Myocyte (in vitro differentiated cells): ENCODE results near the gene FBXL19. TPM values are rescaled to one million over a fixed set of nuclear protein-coding genes. Genes with fewer than 3 reads are reported as not detected.

ENCODE experiments used
- DNase-seq: peaks from one replicate; pipeline ENCODE4 v3.0.0-alpha.2; 2012; ENCODE audit warnings: low read depth
- total RNA-seq: library from RNA; depleted of rRNA; stranded (reverse); fragments of >200 nt; gene quantifications from 2 replicates; pipeline ENCODE4 v1.2.3, GENCODE V29; 2014

Gene FBXL19
- total RNA-seq, 1 donor from 2014 or later, result 11.6 TPM

DNA sequence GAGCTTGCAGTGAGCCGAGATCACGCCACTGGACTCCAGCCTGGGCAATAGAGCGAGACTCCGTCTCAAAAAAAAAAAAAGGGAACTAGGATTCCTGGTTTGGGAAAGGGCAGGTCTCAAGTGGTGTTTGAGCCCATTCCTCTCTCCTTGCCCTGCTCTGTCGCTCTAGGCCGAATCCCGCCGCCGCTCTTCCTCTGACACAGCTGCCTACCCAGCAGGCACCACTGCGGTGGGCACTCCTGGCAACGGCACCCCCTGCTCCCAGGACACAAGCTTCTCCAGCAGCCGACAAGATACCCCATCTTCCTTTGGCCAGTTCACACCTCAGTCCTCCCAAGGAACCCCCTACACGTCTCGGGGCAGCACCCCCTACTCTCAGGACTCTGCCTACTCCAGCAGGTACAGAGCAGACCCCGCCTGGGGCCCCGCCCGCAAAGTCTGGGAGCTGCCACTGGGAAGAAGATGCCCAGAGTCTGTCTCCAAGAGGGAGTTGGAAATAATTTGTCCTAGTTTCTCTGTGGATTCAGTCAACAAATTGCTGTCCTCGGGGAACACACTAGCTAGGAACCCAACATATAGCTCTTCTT is 40.6 kb downstream of the FBXL19 start:
- DNase-seq, result no peak

DNA sequence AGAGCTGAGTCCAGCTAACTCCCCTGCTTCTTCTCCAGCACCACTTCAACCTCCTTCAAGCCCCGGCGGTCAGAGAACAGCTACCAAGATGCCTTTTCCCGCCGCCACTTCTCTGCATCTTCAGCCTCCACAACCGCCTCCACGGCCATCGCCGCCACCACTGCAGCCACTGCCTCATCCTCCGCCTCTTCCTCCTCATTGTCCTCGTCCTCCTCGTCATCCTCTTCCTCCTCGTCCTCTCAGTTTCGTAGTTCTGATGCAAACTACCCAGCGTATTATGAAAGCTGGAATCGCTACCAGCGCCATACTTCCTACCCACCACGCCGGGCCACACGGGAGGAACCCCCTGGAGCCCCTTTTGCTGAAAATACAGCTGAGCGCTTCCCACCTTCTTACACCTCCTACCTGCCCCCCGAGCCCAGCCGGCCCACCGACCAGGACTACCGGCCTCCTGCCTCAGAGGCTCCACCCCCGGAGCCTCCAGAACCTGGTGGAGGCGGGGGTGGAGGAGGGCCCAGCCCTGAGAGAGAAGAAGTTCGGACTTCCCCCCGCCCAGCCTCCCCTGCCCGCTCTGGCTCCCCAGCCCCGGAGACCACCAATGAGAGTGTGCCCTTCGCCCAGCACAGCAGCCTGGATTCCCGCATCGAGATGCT is 41.3 kb downstream of the FBXL19 start:
- no peak for DNase-seq

DNA sequence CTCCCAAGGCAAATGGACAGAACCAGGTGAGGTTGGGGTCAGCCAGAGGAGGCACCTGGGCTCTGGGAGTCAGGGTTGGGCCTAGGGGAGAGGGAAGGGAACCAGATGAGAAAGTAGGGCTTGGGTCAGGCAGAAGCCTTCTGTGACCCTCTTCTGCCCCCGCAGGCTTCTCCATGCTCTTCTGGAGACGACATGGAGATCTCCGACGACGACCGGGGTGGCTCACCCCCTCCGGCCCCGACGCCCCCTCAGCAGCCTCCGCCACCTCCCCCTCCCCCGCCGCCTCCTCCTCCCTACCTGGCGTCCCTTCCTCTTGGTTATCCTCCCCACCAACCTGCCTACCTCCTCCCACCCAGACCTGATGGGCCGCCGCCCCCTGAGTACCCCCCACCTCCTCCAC is 42.1 kb downstream of the FBXL19 start:
- no peak for DNase-seq

DNA sequence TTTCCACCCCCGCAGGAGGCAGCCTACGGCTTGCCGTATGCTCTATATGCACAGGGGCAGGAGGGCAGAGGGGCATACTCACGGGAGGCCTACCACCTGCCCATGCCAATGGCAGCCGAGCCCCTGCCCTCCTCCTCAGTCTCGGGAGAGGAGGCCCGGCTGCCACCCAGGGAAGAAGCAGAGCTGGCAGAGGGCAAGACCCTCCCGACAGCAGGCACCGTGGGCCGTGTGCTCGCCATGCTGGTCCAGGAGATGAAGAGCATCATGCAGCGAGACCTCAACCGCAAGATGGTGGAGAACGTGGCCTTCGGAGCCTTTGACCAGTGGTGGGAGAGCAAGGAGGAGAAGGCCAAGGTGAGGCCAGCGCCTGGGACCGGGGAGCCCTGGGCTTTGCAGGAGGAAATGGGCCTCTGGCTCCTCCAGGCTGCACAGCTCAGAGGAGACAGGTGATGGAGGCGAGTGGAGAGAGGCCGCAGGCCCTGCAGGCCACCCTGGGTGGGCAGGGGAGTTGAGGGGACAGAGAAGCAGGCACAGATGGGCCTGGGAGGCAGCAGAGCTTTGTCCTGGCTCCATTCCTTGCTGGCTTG is 42.8 kb downstream of the FBXL19 start:
- DNase-seq, result no peak

DNA sequence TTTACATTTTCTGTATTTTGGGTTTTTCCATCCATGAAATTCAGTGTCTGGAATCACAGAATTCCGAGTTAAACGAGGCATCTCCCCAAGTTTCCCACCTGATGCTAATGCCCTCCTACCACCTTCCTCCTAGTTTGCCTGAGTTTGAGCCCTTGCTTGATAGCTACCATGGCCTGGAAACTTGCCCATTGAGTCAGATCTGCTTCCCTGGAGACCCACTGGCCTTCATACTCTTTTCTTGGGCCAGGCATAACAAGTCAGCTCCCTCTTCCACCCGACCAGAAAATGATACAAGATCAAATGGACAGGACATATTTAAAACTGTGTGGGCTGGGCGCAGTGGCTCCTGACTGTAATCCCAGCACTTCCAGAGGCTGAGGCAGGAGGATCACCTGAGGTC is 44.4 kb downstream of the FBXL19 start:
- DNase-seq, result no peak

DNA sequence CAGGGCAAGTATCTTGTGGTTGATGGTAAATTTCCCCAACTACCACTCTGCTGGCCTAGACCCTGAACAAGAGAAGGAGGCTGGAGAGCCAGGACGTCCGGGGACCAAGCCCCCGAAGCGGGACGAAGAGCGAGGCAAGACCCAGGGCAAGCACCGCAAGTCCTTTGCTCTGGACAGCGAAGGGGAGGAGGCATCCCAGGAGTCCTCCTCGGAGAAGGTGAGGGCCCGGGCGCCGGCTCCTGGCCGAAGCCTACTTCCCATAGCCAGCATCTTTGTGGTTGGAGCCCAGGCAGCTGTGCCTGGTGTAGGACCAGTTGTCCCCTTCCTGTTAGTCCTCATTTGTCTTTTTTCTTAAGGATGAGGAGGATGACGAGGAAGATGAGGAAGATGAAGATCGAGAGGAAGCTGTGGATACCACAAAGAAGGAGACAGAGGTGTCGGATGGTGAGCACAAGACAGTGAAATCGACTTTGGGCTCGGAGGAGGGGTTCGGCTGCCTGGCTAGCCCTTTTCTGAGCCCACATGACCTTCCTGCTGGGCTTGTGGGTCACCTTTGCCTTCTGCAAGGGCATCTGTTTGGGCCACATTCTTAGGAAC is 46.0 kb downstream of the FBXL19 start:
- no peak for DNase-seq

DNA sequence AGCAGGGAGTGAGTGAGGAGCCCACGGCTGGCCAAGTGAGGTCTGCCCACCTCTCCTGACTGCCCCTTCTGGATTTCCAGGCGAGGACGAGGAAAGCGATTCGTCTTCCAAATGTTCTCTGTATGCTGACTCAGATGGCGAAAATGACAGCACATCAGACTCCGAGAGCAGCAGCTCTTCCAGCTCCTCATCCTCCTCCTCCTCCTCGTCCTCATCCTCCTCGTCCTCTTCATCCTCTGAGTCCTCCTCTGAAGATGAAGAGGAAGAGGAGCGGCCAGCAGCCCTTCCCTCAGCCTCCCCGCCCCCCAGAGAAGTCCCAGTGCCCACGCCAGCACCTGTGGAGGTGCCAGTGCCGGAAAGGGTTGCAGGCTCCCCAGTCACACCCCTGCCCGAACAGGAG is 47.9 kb downstream of the FBXL19 start:
- no peak for DNase-seq

DNA sequence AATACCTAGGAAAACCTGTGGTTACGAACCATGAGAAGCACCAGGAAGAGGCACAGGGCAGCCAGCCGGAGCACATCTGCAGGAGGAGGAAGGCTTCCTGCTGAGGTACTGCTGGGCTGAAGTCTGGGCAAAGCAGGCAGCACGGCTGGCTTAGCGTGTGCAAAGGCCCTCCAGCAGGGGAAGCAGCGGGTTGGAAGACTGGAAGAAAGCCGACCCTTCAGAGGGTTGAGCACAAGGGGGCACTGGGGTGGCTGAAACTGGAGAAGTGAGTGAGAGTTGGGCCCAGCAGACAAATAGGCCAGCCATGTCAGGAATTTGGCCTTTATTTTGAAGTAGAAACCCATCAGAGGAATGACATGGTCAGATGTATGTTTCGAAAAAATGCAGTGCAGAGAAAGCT is 49.5 kb downstream of the FBXL19 start:
- no peak for DNase-seq

DNA sequence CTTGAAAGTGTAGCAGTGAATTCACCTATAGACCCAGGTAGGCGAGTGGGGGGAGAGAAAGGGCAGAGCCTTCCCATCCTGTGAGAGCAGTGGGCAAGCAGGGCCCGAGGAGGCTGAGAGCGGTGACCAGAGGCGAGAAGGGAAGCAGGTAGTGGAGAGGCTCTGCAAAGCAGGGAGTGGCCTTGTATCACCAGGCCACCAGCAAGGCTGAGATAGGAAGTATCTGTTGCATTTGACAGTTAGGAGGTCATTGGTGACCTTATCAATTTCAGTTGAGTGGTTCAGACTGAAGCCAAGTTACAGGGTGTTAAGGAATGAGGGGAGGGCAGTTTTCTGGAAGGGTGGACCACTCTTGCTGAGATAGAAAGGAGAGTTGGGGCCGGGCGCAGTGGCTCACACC is 51.0 kb downstream of the FBXL19 start:
- DNase-seq, result no peak

DNA sequence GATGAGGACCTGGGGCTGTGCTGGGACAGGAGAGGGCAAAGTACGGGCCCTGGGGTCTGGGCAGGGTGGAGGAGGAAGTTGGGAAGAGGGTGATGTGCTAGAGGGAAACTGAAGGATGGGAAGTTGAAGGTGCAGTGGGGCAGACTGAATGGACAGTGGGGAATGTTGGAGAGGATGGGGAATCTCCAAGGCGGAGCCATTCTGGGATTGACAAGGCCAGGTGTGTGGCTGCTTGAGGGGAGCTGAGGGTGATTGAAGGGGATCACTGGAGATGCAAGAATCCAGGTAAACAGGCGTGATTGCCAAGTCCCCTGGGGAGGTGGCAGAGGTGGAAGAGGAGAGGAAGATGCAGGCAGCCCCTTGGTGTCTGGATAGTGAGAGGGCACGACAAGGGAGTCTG is 53.1 kb downstream of the FBXL19 start:
- DNase-seq, result peak; percentile 42

DNA sequence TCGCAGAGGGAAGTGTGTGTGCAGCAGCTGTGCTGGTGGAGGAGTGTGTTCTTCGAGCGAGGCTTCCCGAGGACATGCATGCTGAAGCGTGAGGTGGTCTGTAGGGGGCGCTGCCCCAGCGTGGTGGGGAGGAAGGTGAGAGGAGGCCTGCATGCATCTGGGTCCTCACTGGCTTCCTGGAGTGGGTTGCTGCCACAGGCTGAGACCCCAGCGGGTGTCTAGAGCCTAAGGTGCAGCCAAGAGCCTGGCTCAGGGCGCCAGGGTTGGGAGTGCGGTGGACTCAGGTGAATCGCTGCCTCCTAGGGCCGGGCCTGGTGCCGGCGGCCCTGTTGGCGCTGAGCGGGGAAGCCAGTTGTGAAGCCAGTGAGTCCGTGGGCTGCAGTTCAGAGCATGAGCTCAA is 54.1 kb downstream of the FBXL19 start:
- no peak for DNase-seq

DNA sequence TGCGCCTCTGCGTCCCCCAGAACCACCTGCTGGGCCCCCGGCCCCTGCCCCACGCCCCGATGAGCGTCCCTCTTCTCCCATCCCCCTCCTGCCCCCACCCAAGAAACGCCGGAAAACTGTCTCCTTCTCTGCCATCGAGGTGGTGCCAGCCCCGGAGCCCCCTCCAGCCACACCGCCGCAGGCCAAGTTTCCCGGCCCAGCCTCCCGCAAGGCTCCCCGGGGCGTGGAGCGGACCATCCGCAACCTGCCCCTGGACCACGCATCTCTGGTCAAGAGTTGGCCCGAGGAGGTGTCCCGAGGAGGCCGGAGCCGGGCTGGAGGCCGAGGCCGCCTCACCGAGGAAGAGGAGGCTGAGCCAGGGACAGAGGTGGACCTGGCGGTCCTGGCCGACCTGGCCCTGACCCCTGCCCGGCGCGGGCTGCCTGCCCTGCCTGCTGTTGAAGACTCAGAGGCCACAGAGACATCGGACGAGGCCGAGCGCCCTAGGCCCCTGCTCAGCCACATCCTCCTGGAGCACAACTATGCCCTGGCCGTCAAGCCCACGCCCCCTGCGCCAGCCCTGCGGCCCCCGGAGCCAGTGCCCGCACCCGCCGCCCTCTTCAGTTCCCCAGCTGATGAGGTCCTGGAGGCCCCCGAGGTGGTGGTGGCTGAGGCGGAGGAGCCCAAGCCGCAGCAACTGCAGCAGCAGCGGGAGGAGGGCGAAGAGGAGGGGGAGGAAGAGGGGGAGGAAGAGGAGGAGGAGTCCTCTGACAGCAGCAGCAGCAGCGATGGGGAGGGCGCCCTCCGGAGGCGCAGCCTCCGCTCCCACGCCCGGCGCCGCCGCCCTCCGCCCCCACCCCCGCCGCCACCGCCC is 56.0 kb downstream of the FBXL19 start:
- DNase-seq, result no peak

DNA sequence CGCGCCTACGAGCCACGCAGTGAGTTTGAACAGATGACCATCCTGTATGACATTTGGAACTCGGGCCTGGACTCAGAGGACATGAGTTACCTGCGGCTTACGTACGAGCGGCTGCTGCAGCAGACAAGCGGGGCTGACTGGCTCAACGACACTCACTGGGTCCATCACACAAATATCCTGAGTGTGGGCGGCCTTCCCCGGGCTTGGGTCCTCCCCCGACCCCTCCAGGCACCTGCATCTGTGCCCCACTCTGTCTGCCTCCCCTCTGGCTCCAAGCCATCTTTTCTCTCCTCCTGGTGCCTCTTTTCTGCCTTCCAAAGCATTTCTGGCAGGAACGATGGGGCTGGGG is 56.6 kb downstream of the FBXL19 start:
- no peak for DNase-seq

DNA sequence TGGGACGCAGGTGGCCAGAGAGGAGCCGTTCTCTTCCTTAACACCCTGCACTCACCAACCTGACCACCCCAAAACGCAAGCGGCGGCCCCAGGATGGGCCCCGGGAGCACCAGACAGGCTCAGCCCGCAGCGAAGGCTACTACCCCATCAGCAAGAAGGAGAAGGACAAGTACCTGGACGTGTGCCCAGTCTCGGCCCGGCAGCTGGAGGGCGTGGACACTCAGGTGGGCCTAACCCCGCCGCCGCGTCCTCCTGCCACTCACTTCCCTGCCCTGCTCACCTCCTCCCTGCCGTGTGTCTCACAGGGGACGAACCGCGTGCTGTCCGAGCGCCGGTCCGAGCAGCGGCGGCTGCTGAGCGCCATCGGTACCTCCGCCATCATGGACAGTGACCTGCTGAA is 57.1 kb downstream of the FBXL19 start:
- no peak for DNase-seq

DNA sequence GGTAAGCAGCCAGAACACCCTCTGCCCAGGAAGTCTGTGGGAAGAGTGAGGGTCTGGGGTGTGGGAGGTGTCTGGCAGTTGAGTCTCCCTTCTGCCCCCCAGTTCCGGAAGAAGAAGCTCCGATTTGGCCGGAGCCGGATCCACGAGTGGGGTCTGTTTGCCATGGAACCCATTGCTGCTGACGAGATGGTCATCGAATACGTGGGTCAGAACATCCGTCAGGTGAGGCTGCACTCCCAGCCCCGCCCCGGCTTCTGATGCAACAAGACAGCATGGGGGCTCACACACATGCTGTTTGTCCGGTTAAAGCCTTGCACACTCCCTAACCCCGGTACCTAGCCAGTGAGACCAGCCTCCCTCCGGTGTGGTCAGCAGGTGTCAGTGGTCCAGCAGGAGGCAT is 57.6 kb downstream of the FBXL19 start:
- DNase-seq, result no peak

DNA sequence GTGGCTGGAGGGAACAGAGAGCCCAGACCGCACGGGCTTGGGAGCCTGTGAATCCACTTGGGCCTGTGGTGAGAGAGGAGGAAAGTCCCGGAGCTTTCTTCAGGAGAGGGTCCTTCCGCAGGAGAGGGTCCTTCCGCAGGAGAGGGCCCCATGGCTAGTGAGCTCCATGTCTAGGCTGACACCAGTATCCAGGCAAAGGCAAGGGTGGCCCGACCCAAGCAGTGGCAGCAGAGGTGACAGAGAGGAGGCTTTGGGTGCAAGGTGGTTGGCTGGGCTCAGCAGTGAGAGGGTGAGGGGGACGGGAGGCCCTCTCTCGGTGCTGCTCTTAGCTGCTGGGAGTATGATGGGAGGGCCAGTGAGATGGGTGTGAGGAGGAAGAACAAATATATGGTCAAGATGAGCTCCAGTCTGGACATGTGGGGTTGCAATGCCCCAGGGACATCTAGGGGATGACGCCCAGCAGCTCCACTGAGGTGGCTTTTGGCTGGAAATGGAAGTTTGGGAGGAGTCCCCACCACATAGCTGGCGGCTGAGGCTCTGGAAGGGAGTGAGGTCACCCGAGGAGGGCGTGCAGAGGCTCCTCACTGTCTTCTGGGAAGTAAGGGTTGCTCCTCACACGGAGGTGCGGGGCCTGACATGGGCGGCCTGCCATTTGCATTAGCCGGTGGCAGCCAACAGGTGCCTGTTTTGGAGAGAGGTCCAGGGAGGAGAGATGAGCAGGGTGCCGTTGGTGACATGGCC is 59.3 kb downstream of the FBXL19 start:
- DNase-seq, result no peak

DNA sequence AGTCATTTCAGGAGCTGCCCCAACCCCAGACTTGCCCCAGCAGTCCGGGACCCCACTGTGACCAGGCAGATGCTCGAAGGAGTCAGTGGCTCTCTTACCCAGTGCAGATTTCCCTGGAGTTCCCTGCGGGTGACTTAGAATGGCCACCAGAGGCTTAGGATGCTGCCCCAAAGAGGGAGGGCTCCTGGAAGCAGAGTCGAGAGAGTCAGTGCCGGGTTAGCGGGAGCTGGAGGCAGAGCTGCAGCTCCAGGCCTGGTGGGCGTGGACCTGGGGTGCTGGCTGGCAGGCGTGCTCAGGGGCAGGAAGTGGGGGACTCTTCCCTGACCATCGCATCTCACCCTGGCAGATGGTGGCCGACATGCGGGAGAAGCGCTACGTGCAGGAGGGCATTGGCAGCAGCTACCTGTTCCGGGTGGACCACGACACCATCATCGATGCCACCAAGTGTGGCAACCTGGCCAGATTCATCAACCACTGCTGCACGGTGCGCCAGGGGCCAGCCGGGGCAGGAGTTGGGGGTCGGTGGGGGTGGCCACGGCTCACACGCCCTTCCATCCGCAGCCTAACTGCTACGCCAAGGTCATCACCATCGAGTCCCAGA is 60.0 kb downstream of the FBXL19 start:
- no peak for DNase-seq

DNA sequence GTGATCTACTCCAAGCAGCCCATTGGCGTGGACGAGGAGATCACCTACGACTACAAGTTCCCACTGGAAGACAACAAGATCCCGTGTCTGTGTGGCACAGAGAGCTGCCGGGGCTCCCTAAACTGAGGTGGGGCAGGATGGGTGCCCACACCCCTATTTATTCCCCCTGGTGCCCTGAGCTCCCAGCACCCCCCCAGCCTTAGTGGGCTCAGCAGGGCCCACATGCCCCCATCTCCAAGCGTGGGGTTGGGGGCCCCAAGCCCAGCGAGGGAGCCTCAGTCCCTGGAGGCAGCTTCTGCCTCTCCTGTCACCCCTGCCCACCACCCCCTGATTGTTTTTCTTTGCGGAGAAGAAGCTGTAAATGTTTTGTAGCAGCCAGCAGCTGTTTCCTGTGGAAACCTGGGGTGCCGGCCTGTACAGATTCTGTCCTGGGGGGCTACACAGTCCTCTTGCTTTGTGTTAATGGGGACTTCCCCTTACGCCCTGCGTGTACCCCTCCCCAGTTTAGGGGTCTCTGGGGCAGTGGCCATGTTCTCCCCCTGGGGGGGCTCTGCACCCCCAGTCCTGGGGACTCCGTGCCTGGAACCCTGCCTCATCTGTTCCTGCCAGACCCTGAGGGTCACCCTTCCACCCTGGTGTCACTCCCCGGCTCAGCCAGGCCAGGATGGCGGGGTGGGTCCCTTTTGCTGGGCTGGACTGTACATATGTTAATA is 60.7 kb downstream of the FBXL19 start:
- no peak for DNase-seq

DNA sequence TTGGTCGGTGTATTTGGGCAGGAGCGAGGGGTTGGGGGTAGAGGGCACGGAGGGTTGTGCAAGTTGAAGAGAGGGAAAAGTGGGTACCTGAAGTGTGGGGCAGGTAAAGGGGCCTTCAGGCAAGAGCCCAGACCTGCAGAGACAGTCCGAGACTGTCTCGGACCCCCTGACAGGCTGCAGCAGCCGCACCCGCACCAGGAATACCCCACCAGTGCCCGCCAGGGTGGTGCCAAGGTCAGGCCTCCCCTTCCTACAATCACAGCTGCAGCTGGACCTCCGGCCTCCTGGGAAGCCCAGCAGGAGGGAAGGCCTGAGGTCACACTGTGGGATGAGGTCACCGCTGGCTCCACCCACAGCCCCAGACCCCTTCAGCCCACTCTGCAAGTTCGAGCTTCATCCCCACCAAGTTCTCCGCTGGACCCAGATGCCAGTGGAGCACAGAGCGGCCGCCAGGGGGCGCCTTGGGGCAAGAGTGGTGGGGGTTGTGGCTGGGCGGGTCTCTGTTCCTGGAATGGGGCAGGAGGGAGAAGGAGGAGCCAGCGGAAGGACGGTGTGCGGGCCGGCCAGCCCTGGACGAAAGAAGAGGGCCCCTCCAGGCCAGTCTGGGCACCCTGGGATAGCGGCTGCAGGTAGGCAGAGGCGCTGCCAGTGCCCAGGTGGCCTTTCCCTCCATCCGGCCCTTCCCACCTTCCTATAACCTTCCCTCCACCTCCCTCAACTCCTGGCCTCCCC is 61.5 kb downstream of the FBXL19 start, which contains the start of gene HSD3B7:
Gene HSD3B7 (plus strand): TSS at position 539 of the 732 bp plus-strand sequence. CDS start 452 bp downstream, outside the sequence.
- DNase-seq, result peak; percentile 87
